Effector CD8-positive, alpha-beta T cell (primary cell): ENCODE data around the gene DCST1.

Source experiments
- DNase-seq: peaks from one replicate; lab custom pipeline; 2025; lab: John Stamatoyannopoulos, UW

DCST1 gene

GRCh38 chr1:155001675-155002463 is 31.8 kb upstream of the DCST1 start:
- peak; percentile 85 for DNase-seq

- no peak for DNase-seq
Measured at GRCh38 chr1:155002464-155003226, 31.0 kb upstream of the DCST1 start, which contains the start of gene ZBTB7B. ZBTB7B (plus strand) TSS chr1:155002802; CDS start chr1:155014661, 11,859 bp downstream.

- DNase-seq, result no peak
Measured at GRCh38 chr1:155003227-155003765, 30.3 kb upstream of the DCST1 start.

- DNase-seq, result no peak
Measured at GRCh38 chr1:155003766-155004351, 29.8 kb upstream of the DCST1 start.

GRCh38 chr1:155004352-155005075 is 29.1 kb upstream of the DCST1 start:
- no peak for DNase-seq

- DNase-seq, result no peak
Measured at GRCh38 chr1:155005076-155006011, 28.3 kb upstream of the DCST1 start.

GRCh38 chr1:155006601-155007101 is 27.0 kb upstream of the DCST1 start:
- DNase-seq, result no peak

GRCh38 chr1:155007251-155007828 is 26.3 kb upstream of the DCST1 start:
- no peak for DNase-seq

GRCh38 chr1:155008015-155008941 is 25.3 kb upstream of the DCST1 start:
- DNase-seq, result no peak

GRCh38 chr1:155009221-155009711 is 24.4 kb upstream of the DCST1 start:
- DNase-seq, result no peak

- no peak for DNase-seq
Measured at GRCh38 chr1:155009742-155010141, 23.9 kb upstream of the DCST1 start.

GRCh38 chr1:155010211-155010918 is 23.3 kb upstream of the DCST1 start:
- no peak for DNase-seq

GRCh38 chr1:155011004-155011416 is 22.6 kb upstream of the DCST1 start:
- no peak for DNase-seq

- no peak for DNase-seq
Measured at GRCh38 chr1:155011437-155012025, 22.1 kb upstream of the DCST1 start.

GRCh38 chr1:155012026-155012546 is 21.5 kb upstream of the DCST1 start:
- no peak for DNase-seq

GRCh38 chr1:155012776-155013602 is 20.6 kb upstream of the DCST1 start:
- no peak for DNase-seq

GRCh38 chr1:155013632-155014031 is 20.0 kb upstream of the DCST1 start:
- no peak for DNase-seq
